Measurements from ENCODE around the gene LPAR3. TPM values are rescaled to one million over a fixed set of nuclear protein-coding genes. Genes with fewer than 3 reads are reported as not detected.

The LPAR3 gene
- total RNA-seq, 4 donors from 2014 or later = 9.1 TPM; not detected in 3

- Histone ChIP-seq H3K4me3 (no peak overlapping the region), H3K36me3 (no peaks in the 10 kb centered on the region)
These were observed 3.3 kb upstream of the LPAR3 start for GRCh38 chr1:84896279-84896678.

DNA sequence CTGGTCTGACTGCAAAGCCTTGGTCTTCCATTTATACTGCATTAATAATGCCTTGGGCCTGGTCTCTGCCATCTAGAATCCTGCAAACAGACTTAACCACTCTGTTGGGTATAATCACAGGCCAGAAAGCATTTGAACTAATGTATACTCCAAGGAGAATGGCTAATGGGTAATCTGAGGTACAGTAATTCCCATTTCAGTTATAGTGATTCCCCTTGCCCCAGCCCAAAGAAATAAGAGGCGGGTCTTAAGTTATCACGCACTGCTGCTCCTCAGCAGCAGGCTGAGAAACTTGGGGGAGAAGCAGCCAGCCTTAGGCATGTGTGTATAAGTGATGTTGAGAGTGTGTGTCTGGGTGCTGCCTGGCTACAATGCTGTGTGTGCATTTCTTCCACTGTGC lies 2.4 kb downstream of the LPAR3 start:
- TF ChIP-seq, protein P1, sequence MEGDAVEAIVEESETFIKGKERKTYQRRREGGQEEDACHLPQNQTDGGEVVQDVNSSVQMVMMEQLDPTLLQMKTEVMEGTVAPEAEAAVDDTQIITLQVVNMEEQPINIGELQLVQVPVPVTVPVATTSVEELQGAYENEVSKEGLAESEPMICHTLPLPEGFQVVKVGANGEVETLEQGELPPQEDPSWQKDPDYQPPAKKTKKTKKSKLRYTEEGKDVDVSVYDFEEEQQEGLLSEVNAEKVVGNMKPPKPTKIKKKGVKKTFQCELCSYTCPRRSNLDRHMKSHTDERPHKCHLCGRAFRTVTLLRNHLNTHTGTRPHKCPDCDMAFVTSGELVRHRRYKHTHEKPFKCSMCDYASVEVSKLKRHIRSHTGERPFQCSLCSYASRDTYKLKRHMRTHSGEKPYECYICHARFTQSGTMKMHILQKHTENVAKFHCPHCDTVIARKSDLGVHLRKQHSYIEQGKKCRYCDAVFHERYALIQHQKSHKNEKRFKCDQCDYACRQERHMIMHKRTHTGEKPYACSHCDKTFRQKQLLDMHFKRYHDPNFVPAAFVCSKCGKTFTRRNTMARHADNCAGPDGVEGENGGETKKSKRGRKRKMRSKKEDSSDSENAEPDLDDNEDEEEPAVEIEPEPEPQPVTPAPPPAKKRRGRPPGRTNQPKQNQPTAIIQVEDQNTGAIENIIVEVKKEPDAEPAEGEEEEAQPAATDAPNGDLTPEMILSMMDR (IDR thresholded peaks at IDR 0.05) = no peak
- TF ChIP-seq POLR2A (IDR thresholded peaks at IDR 0.05) = no peak
- H3K4me3 ChIP-seq = no peak overlapping the region
- no peaks in the 10 kb centered on the region for H3K9me3 ChIP-seq
- H3K36me3 ChIP-seq = no peaks in the 10 kb centered on the region
- DNase-seq = no peak
- no peak overlapping the region for H3K27ac ChIP-seq
- H3K27me3 ChIP-seq = peaks cover 0 to 12% of the 10 kb centered on the region in 2 donors
- H3K4me1 ChIP-seq = peaks cover 0 to 12% (median 2%) of the 10 kb centered on the region in 4 donors

More at GRCh38 chr1:84896279-84896678, 3.3 kb upstream of the LPAR3 start:
- Histone ChIP-seq H3K27me3 (peaks cover 0 to 12% of the 10 kb centered on the region in 2 donors), H3K27ac (no peak overlapping the region), H3K4me1 (peaks cover 0 to 12% (median 2%) of the 10 kb centered on the region in 4 donors), H3K9me3 (no peaks in the 10 kb centered on the region)
- TF ChIP-seq, protein P1 (IDR thresholded peaks at IDR 0.05) = no peak
- TF ChIP-seq POLR2A (IDR thresholded peaks at IDR 0.05) = no peak
- DNase-seq = no peak

- DNase-seq = no peak
- Histone ChIP-seq H3K4me3 (no peak overlapping the region), H3K27ac (no peak overlapping the region), H3K36me3 (no peaks in the 10 kb centered on the region), H3K27me3 (peaks cover 0 to 12% of the 10 kb centered on the region in 2 donors), H3K4me1 (peaks cover 0 to 12% (median 2%) of the 10 kb centered on the region in 4 donors), H3K9me3 (no peaks in the 10 kb centered on the region)
- TF ChIP-seq, protein P1 (IDR thresholded peaks at IDR 0.05) = no peak
- no peak for TF ChIP-seq POLR2A (IDR thresholded peaks at IDR 0.05)
These were observed 3.6 kb downstream of the LPAR3 start for GRCh38 chr1:84889437-84889836.

DNA sequence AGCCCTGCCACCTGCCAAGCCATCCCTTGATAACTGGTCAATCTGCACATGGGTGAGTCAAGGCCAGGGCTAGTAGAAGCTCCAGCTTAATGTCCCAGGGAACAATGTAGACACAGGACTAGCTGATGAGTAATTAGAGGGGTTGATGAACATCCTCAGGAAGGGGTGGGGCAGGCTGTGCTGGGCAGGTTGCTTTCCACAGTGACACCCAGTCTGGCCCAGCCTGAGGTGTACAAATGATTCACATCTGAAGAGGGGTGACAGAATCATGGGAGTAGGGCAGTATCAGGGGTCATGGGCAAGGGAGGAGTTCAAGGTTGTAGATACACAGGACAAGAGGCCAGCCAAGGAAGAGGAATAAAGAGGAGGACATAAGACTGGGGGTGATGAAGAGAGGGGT lies 4.3 kb downstream of the LPAR3 start:
- Histone ChIP-seq H3K9me3 (no peaks in the 10 kb centered on the region), H3K27ac (no peak overlapping the region), H3K36me3 (no peaks in the 10 kb centered on the region), H3K4me1 (peaks cover 0 to 12% (median 2%) of the 10 kb centered on the region in 4 donors), H3K4me3 (no peak overlapping the region), H3K27me3 (peaks cover 0 to 12% of the 10 kb centered on the region in 2 donors)
- no peak for TF ChIP-seq POLR2A (IDR thresholded peaks at IDR 0.05)
- TF ChIP-seq, protein P1 (IDR thresholded peaks at IDR 0.05) = no peak
- peak in 1 of 3 donors; percentile 51 for DNase-seq

GRCh38 chr1:84887261-84887934 lies 5.6 kb downstream of the LPAR3 start:
- Histone ChIP-seq H3K9me3 (no peaks in the 10 kb centered on the region), H3K4me3 (no peak overlapping the region), H3K27me3 (peaks cover 0 to 2% of the 10 kb centered on the region in 2 donors), H3K4me1 (peaks cover 0 to 2% (median 0%) of the 10 kb centered on the region in 4 donors), H3K36me3 (no peaks in the 10 kb centered on the region), H3K27ac (no peak overlapping the region)
- no peak for TF ChIP-seq POLR2A (IDR thresholded peaks at IDR 0.05)
- TF ChIP-seq, protein P1 (IDR thresholded peaks at IDR 0.05) = no peak
- DNase-seq = no peak

Measured in Peyer's patch (tissue), 4 donors.